Adrenal gland (tissue), 12 donors: ENCODE data around the gene USF3. TPM values are rescaled to one million over a fixed set of nuclear protein-coding genes. Genes with fewer than 3 reads are reported as not detected.
A peak's percentile ranks its signal among the peaks of the same experiment; 100 is the strongest.

Source experiments
- DNase-seq, 7 donors: peaks; one replicate each; pipeline ENCODE4 v3.0.0-alpha.2; 2019 to 2020
- H3K27ac ChIP-seq, 5 donors: fragments of 200-600 bp; sonication (generic) in 4 of 5; 1 replicate in 3 of 5; 2 replicates in 2 of 5; pipeline versions ENCODE4 v1.5.1 to v1.8.0; 2016 to 2020; ENCODE audit warnings: mild to moderate bottlenecking in 1 of 5
- H3K27me3 ChIP-seq: fragments of 200-600 bp; 2 replicates; pipeline ENCODE4 v1.8.0; 2021
- H3K36me3 ChIP-seq, 2 donors: fragments of 200-600 bp; replicated peaks in 1 of 2; 1 replicate in 1 of 2; 2 replicates in 1 of 2; pipeline versions ENCODE4 v1.5.1 to v1.8.0; 2018 to 2022
- H3K4me1 ChIP-seq, 2 donors: fragments of 200-600 bp; replicated peaks in 1 of 2; 1 replicate in 1 of 2; 2 replicates in 1 of 2; pipeline versions ENCODE4 v1.5.1 to v1.8.0; 2018 to 2021
- H3K4me3 ChIP-seq, 4 donors: fragments of 200-600 bp; sonication (generic) in 3 of 4; one replicate each; pipeline ENCODE4 v1.5.1; 2016 to 2018
- H3K9me3 ChIP-seq, 3 donors: fragments of 200-600 bp; sonication (generic) in 1 of 3; replicated peaks in 1 of 3; 1 replicate in 2 of 3; 2 replicates in 1 of 3; pipeline versions ENCODE4 v1.5.1 to v1.8.0; 2016 to 2021
- CTCF ChIP-seq, 6 experiments: fragments of 450-650 bp in 4 of 6; fragments of 200-600 bp in 2 of 6; sonication (generic) in 1 of 6; IDR thresholded peaks; 1 replicate in 5 of 6; 2 replicates in 1 of 6; pipeline versions ENCODE4 v1.5.1 to v1.8.0; 2016 to 2021; ENCODE audit warnings: antibody characterized with exemption in 6 of 6, mild to moderate bottlenecking in 2 of 6, moderate library complexity in 1 of 6
- POLR2A ChIP-seq, 2 donors: fragments of 450-650 bp; IDR thresholded peaks; one replicate each; pipeline ENCODE4 v1.6.1; 2017; ENCODE audit warnings: antibody characterized with exemption in 2 of 2, mild to moderate bottlenecking in 2 of 2, moderate library complexity in 1 of 2
- WGBS, 4 donors: extraction: QIAGEN DNeasy Blood & Tissue Kit in 2 of 4; methylation state at CpG; one replicate each; pipeline versions ENCODE4 v1.1.5 to v1.1.7; 2013 to 2017; 5-methylcytosine and 5-hydroxymethylcytosine counted together
- intact Hi-C, 2 donors: fragments of 100-400 bp; cut with DNase I; formaldehyde crosslinking; loops; one replicate each; pipeline versions ENCODE4 v1.14.1 to v1.15.0; 2022 to 2023
- polyA plus RNA-seq, 3 donors: library from polyadenylated mRNA; stranded (reverse); fragments of 200-250 nt in 2 of 3; fragments of 350-450 nt in 1 of 3; fragmentation: Illumina TruSeq in 1 of 3; extraction: RNeasy Lipid Tissue Mini Kit (QIAGEN cat#74804) in 1 of 3; gene quantifications; one replicate each; pipeline ENCODE4 v1.2.3, GENCODE V29; 2013 to 2014
- total RNA-seq, 9 donors: library from RNA; depleted of rRNA in 4 of 9; stranded (reverse); fragments of >200 nt in 4 of 9; fragments of 120-200 nt in 1 of 9; fragmentation: NEBNext Ultra II Directional in 1 of 9; extraction: Animal tissue kit (Norgen Biotek cat#: 25700) in 1 of 9; gene quantifications; one replicate each; pipeline versions ENCODE4 v1.1.0 to v1.2.4, GENCODE V29; 2013 to 2023
- donor health status: healthy with polysubstance abuse.
- donor health status: Bipolar disorder and iron deficiency.
- donor health status: DM: yes; HTN: yes; CAD: no.
- donor health status: DM: no; HTN: no; CAD: no.
- donor health status: DM: no; HTN: no; CAD: no.
- donor health status: DM: yes; HTN: yes; CAD: no.

USF3 gene
- total and polyA plus RNA-seq, 12 donors = 3.9 to 22.4 (median 14.4) TPM

- peaks cover 7 to 67% of the 10 kb centered on the region in 2 donors for H3K4me1 ChIP-seq
- WGBS, 4 donors = 73 to 82% (median 77%) methylated on average over 7 of the region's 7 CpGs
- no peak for DNase-seq
- peak overlapping the region in 1 of 4 donors; percentile 92 for H3K4me3 ChIP-seq
- no peak overlapping the region for H3K27ac ChIP-seq
- no peaks in the 10 kb centered on the region for H3K36me3 ChIP-seq
- no peaks in the 10 kb centered on the region for H3K27me3 ChIP-seq
- TF ChIP-seq CTCF (IDR thresholded peaks at IDR 0.05) (no peak), POLR2A (IDR thresholded peaks at IDR 0.05) (no peak)
- intact Hi-C loops = no loop called here
- H3K9me3 ChIP-seq = no peaks in the 10 kb centered on the region
Measured at GRCh38 chr3:113743006-113743630, 46.7 kb upstream of the USF3 start.

- H3K4me1 ChIP-seq = peaks cover 4 to 76% of the 10 kb centered on the region in 2 donors
- peak overlapping the region in 2 of 5 donors; percentile 31 to 49 for H3K27ac ChIP-seq
- intact Hi-C loops = no loop called here
- DNase-seq = no peak
- no peaks in the 10 kb centered on the region for H3K36me3 ChIP-seq
- WGBS, 4 donors = 80 to 85% (median 82%) methylated on average over 1 of the region's 1 CpG
- TF ChIP-seq CTCF (IDR thresholded peaks at IDR 0.05) (no peak), POLR2A (IDR thresholded peaks at IDR 0.05) (no peak)
- H3K27me3 ChIP-seq = no peaks in the 10 kb centered on the region
- no peaks in the 10 kb centered on the region for H3K9me3 ChIP-seq
- H3K4me3 ChIP-seq = no peak overlapping the region
Measured at GRCh38 chr3:113741620-113742019, 45.2 kb upstream of the USF3 start.

GRCh38 chr3:113741086-113741485 is 44.6 kb upstream of the USF3 start:
- H3K27me3 ChIP-seq = no peaks in the 10 kb centered on the region
- intact Hi-C loops = no loop called here
- TF ChIP-seq CTCF (IDR thresholded peaks at IDR 0.05) (no peak), POLR2A (IDR thresholded peaks at IDR 0.05) (no peak)
- no peaks in the 10 kb centered on the region for H3K36me3 ChIP-seq
- 43 to 62% (median 50%) methylated on average over 5 of the region's 5 CpGs for WGBS, 4 donors
- peaks cover 4 to 81% of the 10 kb centered on the region in 2 donors for H3K4me1 ChIP-seq
- H3K9me3 ChIP-seq = no peaks in the 10 kb centered on the region
- peak overlapping the region in 2 of 5 donors; percentile 31 to 49 for H3K27ac ChIP-seq
- DNase-seq = no peak
- no peak overlapping the region for H3K4me3 ChIP-seq

- TF ChIP-seq POLR2A (IDR thresholded peaks at IDR 0.05) (no peak), CTCF (IDR thresholded peaks at IDR 0.05) (peak; percentile 48 to 84 (median 78))
- Histone ChIP-seq H3K9me3 (no peaks in the 10 kb centered on the region), H3K27me3 (no peaks in the 10 kb centered on the region), H3K4me1 (peaks cover 0 to 55% of the 10 kb centered on the region in 2 donors), H3K36me3 (no peaks in the 10 kb centered on the region), H3K27ac (peak overlapping the region in 3 of 5 donors; percentile 35 to 72 (median 62)), H3K4me3 (no peak overlapping the region)
- WGBS, 4 donors = 7 to 11% (median 8%) methylated on average over 3 of the region's 3 CpGs
- peak; percentile 34 to 66 (median 41) for DNase-seq
- intact Hi-C loops = loop anchor here in 1 of 2 donors (10.0 kb wide), 1 partner anchor 98 kb away; the partner anchor contains the start of gene GRAMD1C
Measured at GRCh38 chr3:113736548-113737089, 40.2 kb upstream of the USF3 start.
